SK-MEL-5 (cell line): ENCODE measurements around the gene MTAP. TPM values are rescaled to one million over a fixed set of nuclear protein-coding genes. Genes with fewer than 3 reads are reported as not detected.

ENCODE experiments used
- DNase-seq: peaks from one replicate; pipeline ENCODE4 v3.0.0-alpha.2; 2016; ENCODE audit warnings: low read depth, low spot score
- in situ Hi-C: cut with HindIII; loops from 2 replicates; pipeline ENCODE4 v1.10.0; 2016; ENCODE audit warnings: low sequenced_read_pairs, high pct_unique_total_duplicates, low pct_unique_long_range_greater_than_20kb
- total RNA-seq: library from RNA; depleted of rRNA; stranded (reverse); fragments of >200 nt; shearing (Covaris generic); gene quantifications from 2 replicates; pipeline ENCODE4 v1.2.3, GENCODE V29; 2014; rRNA removed

Gene MTAP
- total RNA-seq, 1 experiment from 2014 or later = not detected

DNA sequence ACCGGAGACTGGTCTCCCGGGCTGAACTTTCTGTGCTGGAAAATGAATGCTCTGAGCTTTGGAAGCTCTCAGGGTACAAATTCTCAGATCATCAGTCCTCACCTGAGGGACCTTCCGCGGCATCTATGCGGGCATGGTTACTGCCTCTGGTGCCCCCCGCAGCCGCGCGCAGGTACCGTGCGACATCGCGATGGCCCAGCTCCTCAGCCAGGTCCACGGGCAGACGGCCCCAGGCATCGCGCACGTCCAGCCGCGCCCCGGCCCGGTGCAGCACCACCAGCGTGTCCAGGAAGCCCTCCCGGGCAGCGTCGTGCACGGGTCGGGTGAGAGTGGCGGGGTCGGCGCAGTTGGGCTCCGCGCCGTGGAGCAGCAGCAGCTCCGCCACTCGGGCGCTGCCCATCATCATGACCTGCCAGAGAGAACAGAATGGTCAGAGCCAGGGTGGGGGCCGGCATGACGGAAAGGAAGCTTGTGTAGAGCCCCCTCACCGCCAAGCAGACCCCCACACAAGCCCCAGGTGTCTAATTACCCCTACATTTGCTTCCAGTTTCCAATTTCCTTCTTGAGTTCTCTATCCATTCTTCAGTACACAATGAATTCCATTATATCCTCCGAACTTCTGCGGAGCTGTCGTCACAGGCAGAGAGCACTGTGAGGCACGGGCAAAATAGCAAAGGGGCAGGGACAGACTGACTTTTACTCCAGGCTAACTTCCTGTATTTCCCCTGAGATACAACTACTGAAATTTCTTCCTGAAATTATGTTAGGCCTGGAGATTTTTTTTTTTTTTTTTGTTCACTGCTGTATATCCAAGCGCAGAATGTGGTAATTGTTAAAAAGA lies 168.6 kb downstream of the MTAP start:
- no peak for DNase-seq
- in situ Hi-C loops = no loop called here

DNA sequence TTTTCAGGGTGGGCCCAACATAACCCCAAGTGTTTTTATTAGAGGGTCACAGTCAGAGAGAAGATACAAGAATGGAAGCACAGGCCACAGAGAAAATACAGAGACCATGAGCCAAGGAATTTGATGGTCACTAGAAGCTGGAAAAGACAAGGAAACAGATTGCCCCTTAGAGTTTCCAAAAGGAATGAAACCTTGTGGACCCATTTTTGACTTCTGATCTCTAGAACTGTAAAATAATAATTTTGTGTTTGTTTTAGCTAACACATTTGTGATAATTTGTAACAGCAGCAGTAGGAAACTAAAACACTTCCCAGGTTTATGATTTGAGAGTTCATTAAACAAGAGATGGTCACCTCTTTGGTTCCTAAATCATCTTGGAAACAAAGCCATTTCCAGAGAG lies 169.9 kb downstream of the MTAP start:
- in situ Hi-C loops = no loop called here
- DNase-seq = no peak

GRCh38 chr9:21974343-21974721 lies 171.9 kb downstream of the MTAP start:
- in situ Hi-C loops = no loop called here
- no peak for DNase-seq

DNA sequence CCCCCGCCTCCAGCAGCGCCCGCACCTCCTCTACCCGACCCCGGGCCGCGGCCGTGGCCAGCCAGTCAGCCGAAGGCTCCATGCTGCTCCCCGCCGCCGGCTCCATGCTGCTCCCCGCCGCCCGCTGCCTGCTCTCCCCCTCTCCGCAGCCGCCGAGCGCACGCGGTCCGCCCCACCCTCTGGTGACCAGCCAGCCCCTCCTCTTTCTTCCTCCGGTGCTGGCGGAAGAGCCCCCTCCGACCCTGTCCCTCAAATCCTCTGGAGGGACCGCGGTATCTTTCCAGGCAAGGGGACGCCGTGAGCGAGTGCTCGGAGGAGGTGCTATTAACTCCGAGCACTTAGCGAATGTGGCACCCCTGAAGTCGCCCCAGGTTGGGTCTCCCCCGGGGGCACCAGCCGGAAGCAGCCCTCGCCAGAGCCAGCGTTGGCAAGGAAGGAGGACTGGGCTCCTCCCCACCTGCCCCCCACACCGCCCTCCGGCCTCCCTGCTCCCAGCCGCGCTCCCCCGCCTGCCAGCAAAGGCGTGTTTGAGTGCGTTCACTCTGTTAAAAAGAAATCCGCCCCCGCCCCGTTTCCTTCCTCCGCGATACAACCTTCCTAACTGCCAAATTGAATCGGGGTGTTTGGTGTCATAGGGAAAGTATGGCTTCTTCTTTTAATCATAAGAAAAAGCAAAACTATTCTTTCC lies 172.4 kb downstream of the MTAP start:
- in situ Hi-C loops = no loop called here
- no peak for DNase-seq

DNA sequence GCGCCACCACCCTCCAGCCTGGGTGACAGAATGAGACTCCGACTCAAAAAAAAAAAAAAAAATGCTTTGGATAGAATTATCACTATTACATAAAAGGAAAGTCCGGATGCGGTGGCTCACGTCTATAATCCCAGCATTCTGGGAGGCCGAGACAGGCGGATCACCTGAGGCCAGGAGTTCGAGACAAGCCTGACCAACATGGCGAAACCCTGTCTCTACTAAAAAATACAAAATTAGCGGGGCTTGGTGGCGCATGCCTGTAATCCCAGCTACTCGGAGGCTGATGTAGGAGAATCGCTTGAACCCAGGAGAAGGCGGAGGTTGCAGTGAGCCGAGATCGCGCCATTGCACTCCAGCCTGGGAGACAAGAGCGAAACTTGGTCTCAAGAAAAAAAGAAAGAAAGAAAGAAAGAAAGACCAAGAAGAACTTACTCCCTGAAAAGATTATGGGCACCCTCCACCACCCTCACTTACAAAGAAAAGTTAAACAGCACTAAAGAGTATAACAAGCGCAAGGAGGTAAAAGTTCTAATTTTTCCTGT lies 174.0 kb downstream of the MTAP start:
- no peak for DNase-seq
- in situ Hi-C loops = no loop called here

DNA sequence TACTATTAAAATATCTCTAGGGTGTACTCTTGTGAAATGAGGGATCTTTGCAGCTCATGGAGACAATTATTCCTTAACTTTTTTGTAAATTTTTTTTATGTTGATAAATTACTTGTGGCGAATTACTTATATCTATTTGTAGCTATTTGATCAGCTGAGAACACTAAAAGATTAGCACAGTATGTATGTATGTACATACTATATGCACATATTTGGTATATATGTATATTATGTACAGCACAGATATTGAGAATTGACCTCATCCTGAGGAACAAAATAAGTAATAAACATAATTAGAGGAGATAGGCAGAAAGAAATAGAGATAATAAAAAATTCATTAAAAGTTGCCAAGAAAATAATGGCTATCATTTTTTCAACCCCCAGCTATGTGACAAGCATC lies 180.0 kb downstream of the MTAP start:
- no peak for DNase-seq
- in situ Hi-C loops = no loop called here

GRCh38 chr9:21982861-21983560 lies 180.6 kb downstream of the MTAP start:
- no peak for DNase-seq
- in situ Hi-C loops = no loop called here

DNA sequence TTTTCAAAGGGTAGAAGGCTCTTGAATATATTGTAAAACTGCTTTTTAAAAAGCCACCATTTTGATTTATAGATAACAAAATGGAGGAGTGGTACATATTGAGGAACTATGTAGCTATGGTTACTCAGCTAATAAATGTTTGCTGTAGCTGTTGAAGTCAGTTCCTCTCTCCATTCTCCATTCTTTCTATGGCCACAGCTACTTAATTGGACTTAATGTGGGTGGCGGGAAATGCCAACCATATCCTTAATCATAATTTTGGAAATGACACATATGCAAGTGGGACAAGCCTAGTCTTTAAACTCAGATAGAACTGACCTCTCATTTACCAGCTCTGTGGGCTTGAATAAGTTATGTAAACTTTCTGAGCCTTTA lies 181.1 kb downstream of the MTAP start:
- no peak for DNase-seq
- in situ Hi-C loops = no loop called here

GRCh38 chr9:21984101-21984500 lies 181.7 kb downstream of the MTAP start:
- in situ Hi-C loops = no loop called here
- DNase-seq = no peak

GRCh38 chr9:21985964-21986667 lies 183.7 kb downstream of the MTAP start:
- in situ Hi-C loops = no loop called here

More at GRCh38 chr9:21985964-21986667, 183.7 kb downstream of the MTAP start:
- no peak for DNase-seq

Other genes with a start within 250 kb of the MTAP start
- not detected in 2 replicates for gene CDKN2A, start 191.8 kb downstream of the MTAP start, total RNA-seq
- gene CDKN2B-AS1, start 192.2 kb downstream of the MTAP start, total RNA-seq = not detected in 2 replicates
- gene CDKN2B, start 206.7 kb downstream of the MTAP start, total RNA-seq = not detected in 2 replicates